ENCODE data around the gene KIF13A.

DNA sequence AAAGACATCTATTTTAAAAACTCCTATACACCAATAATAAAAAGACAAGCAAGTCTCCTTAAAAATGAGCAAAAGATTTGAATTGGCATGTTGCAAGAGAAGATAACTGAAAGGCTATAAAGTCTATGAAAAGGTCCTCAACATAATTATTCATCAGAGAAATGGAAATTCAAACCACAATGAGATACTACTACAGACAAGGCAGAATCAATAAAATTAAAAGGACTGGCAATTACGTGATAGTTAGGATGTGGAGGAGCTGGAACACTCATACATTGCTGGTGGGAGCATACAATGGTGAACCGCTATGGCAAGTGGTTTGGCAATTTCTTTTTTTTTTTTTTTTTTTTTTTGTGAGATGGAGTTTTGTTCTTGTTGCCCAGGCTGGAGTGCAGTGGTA lies 43.8 kb upstream of the KIF13A start:
- TF ChIP-seq, protein P1, sequence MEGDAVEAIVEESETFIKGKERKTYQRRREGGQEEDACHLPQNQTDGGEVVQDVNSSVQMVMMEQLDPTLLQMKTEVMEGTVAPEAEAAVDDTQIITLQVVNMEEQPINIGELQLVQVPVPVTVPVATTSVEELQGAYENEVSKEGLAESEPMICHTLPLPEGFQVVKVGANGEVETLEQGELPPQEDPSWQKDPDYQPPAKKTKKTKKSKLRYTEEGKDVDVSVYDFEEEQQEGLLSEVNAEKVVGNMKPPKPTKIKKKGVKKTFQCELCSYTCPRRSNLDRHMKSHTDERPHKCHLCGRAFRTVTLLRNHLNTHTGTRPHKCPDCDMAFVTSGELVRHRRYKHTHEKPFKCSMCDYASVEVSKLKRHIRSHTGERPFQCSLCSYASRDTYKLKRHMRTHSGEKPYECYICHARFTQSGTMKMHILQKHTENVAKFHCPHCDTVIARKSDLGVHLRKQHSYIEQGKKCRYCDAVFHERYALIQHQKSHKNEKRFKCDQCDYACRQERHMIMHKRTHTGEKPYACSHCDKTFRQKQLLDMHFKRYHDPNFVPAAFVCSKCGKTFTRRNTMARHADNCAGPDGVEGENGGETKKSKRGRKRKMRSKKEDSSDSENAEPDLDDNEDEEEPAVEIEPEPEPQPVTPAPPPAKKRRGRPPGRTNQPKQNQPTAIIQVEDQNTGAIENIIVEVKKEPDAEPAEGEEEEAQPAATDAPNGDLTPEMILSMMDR (IDR thresholded peaks at IDR 0.05), result no peak
- no peak for TF ChIP-seq ZFX (IDR thresholded peaks at IDR 0.05; ENCODE audit: borderline replicate concordance)

Data from 22Rv1 (cell line).